ENCODE data around the gene CNPPD1.

DNA sequence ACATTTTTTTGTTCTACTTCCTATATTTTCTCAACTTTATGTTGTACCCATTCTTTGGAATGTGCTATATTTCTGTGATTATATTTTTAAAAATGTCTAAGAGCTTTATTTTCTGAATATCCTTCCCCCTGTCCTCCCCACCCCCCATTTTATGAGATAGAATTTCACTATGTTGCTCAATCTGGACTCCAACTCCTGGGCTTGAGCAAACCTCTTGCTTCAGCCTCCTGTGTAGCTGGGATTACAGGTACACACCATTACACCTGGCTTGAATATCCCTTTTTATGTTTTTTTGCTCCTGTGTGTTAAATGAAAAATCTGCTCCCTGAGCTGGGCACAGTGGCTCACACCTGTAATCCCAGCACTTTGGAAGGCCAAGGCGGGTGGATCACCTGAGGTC is 20.7 kb upstream of the CNPPD1 start:
- TF ChIP-seq POLR2A (IDR thresholded peaks at IDR 0.05), result no peak
- no peak for TF ChIP-seq CTCF (IDR thresholded peaks at IDR 0.05)
